Immature natural killer cell (primary cell): Measurements from ENCODE around the gene GNE. TPM values are rescaled to one million over a fixed set of nuclear protein-coding genes. Genes with fewer than 3 reads are reported as not detected.
A peak's percentile ranks its signal among the peaks of the same experiment; 100 is the strongest.
"Not testable (repeated sequence)": the region's sequence is repeated elsewhere in the genome, so short reads cannot be mapped to it uniquely, and the experiment has no call there.

Experiments
- DNase-seq, 3 donors: peaks; one replicate each; pipeline ENCODE4 v3.0.0; 2022; ENCODE audit warnings: mixed read lengths in 1 of 3
- H3K27ac Mint-ChIP-seq, 6 donors: one replicate each; pipeline ENCODE4 v1.8.0; 2020; ENCODE audit warnings: mixed read lengths in 6 of 6, mild to moderate bottlenecking in 5 of 6, inconsistent platforms in 4 of 6, moderate library complexity in 3 of 6
- H3K27me3 Mint-ChIP-seq, 3 donors: one replicate each; pipeline ENCODE4 v1.8.0; 2020 to 2021; ENCODE audit warnings: low read depth in 3 of 3, mild to moderate bottlenecking in 3 of 3, mixed read lengths in 3 of 3, moderate library complexity in 3 of 3, inconsistent platforms in 1 of 3
- H3K36me3 Mint-ChIP-seq, 3 donors: one replicate each; pipeline ENCODE4 v1.8.0; 2020; ENCODE audit warnings: mixed read lengths in 3 of 3, inconsistent platforms in 2 of 3, mild to moderate bottlenecking in 2 of 3
- H3K4me1 Mint-ChIP-seq, 2 donors: one replicate each; pipeline ENCODE4 v1.8.0; 2020; ENCODE audit warnings: inconsistent platforms in 2 of 2, mild to moderate bottlenecking in 2 of 2, mixed read lengths in 2 of 2, moderate library complexity in 1 of 2
- H3K4me3 Mint-ChIP-seq, 5 donors: one replicate each; pipeline ENCODE4 v1.8.0; 2020; ENCODE audit warnings: mild to moderate bottlenecking in 5 of 5, mixed read lengths in 5 of 5, inconsistent platforms in 3 of 5, moderate library complexity in 3 of 5
- H3K9me3 Mint-ChIP-seq, 6 donors: one replicate each; pipeline ENCODE4 v1.8.0; 2020; ENCODE audit warnings: mild to moderate bottlenecking in 6 of 6, mixed read lengths in 6 of 6, inconsistent platforms in 4 of 6, moderate library complexity in 3 of 6
- polyA plus RNA-seq, 3 donors: library from polyadenylated mRNA; unstranded; fragments of 300-500 nt; fragmentation: Illumina TruSeq; gene quantifications; one replicate each; pipeline ENCODE4 v1.2.3, GENCODE V29; 2021

GNE gene
- polyA plus RNA-seq, 3 donors from 2014 or later = 2.3 to 4.8 (median 4.3) TPM

- H3K36me3 Mint-ChIP-seq = peaks cover 4 to 10% (median 7%) of the 10 kb centered on the region in 3 donors
- H3K9me3 Mint-ChIP-seq = no peaks in the 10 kb centered on the region
- H3K27me3 Mint-ChIP-seq = no peaks in the 10 kb centered on the region
- H3K4me3 Mint-ChIP-seq = no peak overlapping the region
- no peak overlapping the region for H3K27ac Mint-ChIP-seq
- H3K4me1 Mint-ChIP-seq = peaks cover 0 to 5% of the 10 kb centered on the region in 2 donors
- DNase-seq = no peak
These were observed 8.2 kb downstream of the GNE start for GRCh38 chr9:36250079-36250478.

GRCh38 chr9:36249189-36249588 lies 9.1 kb downstream of the GNE start:
- no peak overlapping the region for H3K27ac Mint-ChIP-seq
- H3K36me3 Mint-ChIP-seq = peaks cover 5 to 10% (median 7%) of the 10 kb centered on the region in 3 donors

DNA sequence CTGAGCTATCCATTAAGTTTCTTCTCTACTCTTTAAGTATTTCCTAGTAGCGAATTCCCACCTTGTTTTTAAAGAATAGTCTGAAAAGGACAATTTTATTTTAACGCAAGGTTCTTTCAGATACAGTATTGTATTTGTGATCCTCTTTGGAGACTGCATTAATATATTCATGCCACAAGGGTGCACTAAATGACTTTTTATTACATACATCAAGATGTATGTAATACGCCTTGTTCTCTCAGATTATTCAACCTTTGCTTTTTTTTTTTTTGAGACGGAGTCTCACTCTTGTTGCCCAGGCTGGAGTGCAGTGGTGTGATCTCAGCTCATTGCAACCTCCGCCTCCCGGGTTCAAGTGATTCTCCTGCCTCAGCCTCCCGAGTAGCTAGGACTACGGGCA lies 10.2 kb downstream of the GNE start:
- H3K27me3 Mint-ChIP-seq, H3K4me3 Mint-ChIP-seq, H3K4me1 Mint-ChIP-seq, H3K9me3 Mint-ChIP-seq: not testable (repeated sequence)
- peak in 2 of 3 donors; percentile 9 to 26 for DNase-seq
- Mint-ChIP-seq H3K27ac (peak overlapping the region in 1 of 6 donors; percentile 40), H3K36me3 (peaks cover 7 to 13% (median 10%) of the 10 kb centered on the region in 3 donors)

More at GRCh38 chr9:36249189-36249588, 9.1 kb downstream of the GNE start:
- Mint-ChIP-seq H3K27me3 (no peaks in the 10 kb centered on the region), H3K4me1 (peaks cover 0 to 5% of the 10 kb centered on the region in 2 donors), H3K4me3 (no peak overlapping the region), H3K9me3 (no peaks in the 10 kb centered on the region)
- DNase-seq = no peak

DNA sequence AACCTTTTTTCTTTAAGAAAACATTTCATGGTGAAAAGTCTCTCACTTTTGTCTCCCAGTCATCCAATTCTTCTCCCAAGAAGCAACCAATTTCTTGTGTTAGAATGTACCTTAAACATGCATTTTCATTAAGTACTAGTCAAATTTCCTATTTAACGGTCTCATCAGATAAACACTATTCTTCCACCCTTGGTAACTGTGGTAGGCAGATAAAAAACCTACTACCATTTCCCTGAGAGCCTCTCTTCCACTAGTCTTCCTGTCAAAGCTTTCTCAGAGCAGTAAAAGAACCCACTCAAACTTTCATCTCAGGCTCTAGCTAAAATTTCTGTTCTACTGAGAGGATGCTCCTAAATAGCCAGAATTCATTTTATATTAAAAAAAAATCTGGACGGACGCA lies 10.9 kb downstream of the GNE start:
- Mint-ChIP-seq H3K4me3 (no peak overlapping the region), H3K27me3 (no peaks in the 10 kb centered on the region), H3K9me3 (no peaks in the 10 kb centered on the region), H3K27ac (no peak overlapping the region), H3K4me1 (peaks cover 0 to 5% of the 10 kb centered on the region in 2 donors), H3K36me3 (peaks cover 7 to 14% (median 11%) of the 10 kb centered on the region in 3 donors)
- DNase-seq = no peak

- DNase-seq = no peak
- Mint-ChIP-seq H3K27me3 (no peaks in the 10 kb centered on the region), H3K36me3 (peaks cover 7 to 14% (median 11%) of the 10 kb centered on the region in 3 donors), H3K4me1 (peaks cover 0 to 5% of the 10 kb centered on the region in 2 donors), H3K9me3 (no peaks in the 10 kb centered on the region), H3K27ac (no peak overlapping the region), H3K4me3 (no peak overlapping the region)
These were observed 12.3 kb downstream of the GNE start for GRCh38 chr9:36245906-36246305.

DNA sequence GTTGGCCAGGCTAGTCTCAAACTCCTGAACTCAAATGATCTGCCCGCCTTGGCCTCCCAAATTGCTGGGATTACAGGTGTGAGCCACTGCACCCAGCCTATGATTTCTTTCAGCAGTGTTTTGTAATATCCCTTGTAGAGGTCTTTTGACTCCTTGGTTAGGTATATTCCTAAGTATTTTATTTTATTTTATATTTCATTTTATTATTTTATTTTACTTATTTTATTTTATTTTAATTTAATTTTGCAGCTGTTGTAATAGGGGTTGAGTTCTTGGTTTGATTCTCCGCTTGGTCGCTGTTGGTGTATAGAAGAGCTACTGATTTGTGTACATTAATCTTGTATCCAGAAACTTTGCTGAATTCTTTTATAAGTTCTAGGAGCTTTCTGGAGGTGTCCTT lies 18.6 kb downstream of the GNE start:
- H3K27me3 Mint-ChIP-seq, H3K27ac Mint-ChIP-seq: not testable (repeated sequence)
- H3K36me3 Mint-ChIP-seq = peaks cover 7 to 15% (median 12%) of the 10 kb centered on the region in 3 donors

DNA sequence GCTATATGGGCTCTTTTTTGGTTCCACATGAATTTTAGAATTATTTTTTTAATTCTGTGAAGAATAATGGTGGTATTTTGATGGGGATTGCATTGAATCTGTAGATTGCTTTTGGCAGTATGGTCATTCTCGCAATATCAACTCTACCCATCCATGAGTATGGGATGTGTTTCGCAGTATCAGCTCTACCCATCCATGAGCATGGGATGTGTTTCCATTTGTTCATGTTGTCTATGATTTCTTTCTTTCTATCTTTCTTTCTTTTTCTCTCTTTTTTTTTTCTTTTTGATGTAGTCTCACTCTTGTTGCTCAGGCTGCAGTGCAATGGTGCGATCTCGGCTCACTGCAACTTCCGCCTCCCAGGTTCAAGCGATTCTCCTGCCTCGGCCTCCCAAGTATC lies 19.0 kb downstream of the GNE start:
- not testable (repeated sequence) for H3K27me3 Mint-ChIP-seq, H3K9me3 Mint-ChIP-seq, H3K4me1 Mint-ChIP-seq, DNase-seq, H3K4me3 Mint-ChIP-seq, H3K27ac Mint-ChIP-seq
- H3K36me3 Mint-ChIP-seq = peaks cover 7 to 14% (median 12%) of the 10 kb centered on the region in 3 donors

More for the DNA sequence above, 18.6 kb downstream of the GNE start:
- not testable (repeated sequence) for DNase-seq, H3K4me1 Mint-ChIP-seq, H3K4me3 Mint-ChIP-seq, H3K9me3 Mint-ChIP-seq

GRCh38 chr9:36237230-36237629 lies 21.0 kb downstream of the GNE start:
- no peak for DNase-seq
- Mint-ChIP-seq H3K36me3 (peaks cover 8 to 22% (median 8%) of the 10 kb centered on the region in 3 donors), H3K27me3 (peaks cover 0 to 2% (median 0%) of the 10 kb centered on the region in 3 donors), H3K9me3 (no peaks in the 10 kb centered on the region), H3K4me1 (peaks cover 0 to under 1% of the 10 kb centered on the region in 2 donors), H3K4me3 (no peak overlapping the region), H3K27ac (no peak overlapping the region)

GRCh38 chr9:36222449-36222848 lies 35.8 kb downstream of the GNE start:
- DNase-seq = no peak
- Mint-ChIP-seq H3K4me3 (no peak overlapping the region), H3K27ac (peak overlapping the region in 1 of 6 donors; percentile 67), H3K36me3 (peaks cover 28 to 43% (median 32%) of the 10 kb centered on the region in 3 donors), H3K4me1 (peaks cover 21 to 22% of the 10 kb centered on the region in 2 donors), H3K9me3 (no peaks in the 10 kb centered on the region), H3K27me3 (peaks cover 0 to 2% (median 1%) of the 10 kb centered on the region in 3 donors)

DNA sequence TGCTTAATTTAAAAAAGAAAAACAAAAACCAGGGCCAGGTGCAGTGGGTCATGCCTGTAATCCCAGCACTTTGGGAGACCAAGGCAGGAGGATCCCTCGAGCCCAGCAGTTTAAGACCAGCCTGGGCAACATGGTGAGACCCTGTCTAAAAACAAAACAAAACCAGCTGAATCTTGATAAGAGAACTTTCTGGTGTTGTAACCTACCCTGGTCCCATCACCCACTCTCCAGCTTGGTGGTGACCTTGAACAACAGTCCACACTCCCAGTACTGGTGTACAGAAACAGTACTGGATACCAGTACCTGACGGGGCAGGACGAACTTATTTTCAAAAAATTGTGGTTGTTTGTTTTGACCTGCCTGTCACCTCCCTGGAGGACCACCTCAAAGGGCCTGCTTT lies 36.6 kb downstream of the GNE start:
- Mint-ChIP-seq H3K27ac (no peak overlapping the region), H3K36me3 (peaks cover 23 to 38% (median 29%) of the 10 kb centered on the region in 3 donors)

DNA sequence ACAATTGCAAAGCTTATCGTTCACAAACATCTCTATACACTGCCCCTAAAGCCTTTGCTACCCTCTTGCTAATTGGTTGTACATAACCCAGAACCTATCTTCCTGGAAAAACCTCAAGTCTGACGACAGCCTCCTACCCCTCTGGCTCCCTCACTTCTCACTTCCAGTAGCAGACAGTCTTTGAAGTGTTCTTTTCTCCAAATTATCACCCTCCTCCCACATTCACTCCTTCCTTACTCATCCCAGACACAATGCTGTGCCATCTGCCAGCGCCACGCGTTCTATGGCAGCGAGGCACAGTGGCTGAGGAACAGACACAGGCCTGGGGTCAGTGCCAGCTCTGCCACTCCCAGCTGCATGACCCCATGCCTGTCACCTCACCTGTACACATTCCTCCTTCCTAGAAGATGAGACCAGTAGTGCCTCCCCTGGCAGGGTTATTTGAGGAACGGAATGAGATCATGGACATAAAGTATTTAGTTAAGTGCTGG lies 39.8 kb downstream of the GNE start:
- no peak for DNase-seq
- H3K9me3 Mint-ChIP-seq = no peaks in the 10 kb centered on the region
- H3K4me1 Mint-ChIP-seq = peaks cover 35 to 52% of the 10 kb centered on the region in 2 donors
- H3K27ac Mint-ChIP-seq = peak overlapping the region in 5 of 6 donors; percentile 13 to 82 (median 51)
- H3K27me3 Mint-ChIP-seq = peaks cover 0 to 2% (median 0%) of the 10 kb centered on the region in 3 donors
- H3K36me3 Mint-ChIP-seq = peaks cover 22 to 35% (median 26%) of the 10 kb centered on the region in 3 donors
- H3K4me3 Mint-ChIP-seq = peak overlapping the region in 1 of 5 donors; percentile 5

More for the DNA sequence above, 36.6 kb downstream of the GNE start:
- Mint-ChIP-seq H3K9me3 (no peaks in the 10 kb centered on the region), H3K27me3 (peaks cover 0 to 2% (median 1%) of the 10 kb centered on the region in 3 donors), H3K4me1 (peaks cover 25 to 26% of the 10 kb centered on the region in 2 donors), H3K4me3 (no peak overlapping the region)
- DNase-seq = no peak

GRCh38 chr9:36218011-36218410 lies 40.2 kb downstream of the GNE start:
- H3K4me1 Mint-ChIP-seq = peaks cover 39 to 57% of the 10 kb centered on the region in 2 donors

GRCh38 chr9:36217256-36217968 lies 40.8 kb downstream of the GNE start:
- no peak for DNase-seq
- Mint-ChIP-seq H3K9me3 (no peaks in the 10 kb centered on the region), H3K4me1 (peaks cover 40 to 61% of the 10 kb centered on the region in 2 donors), H3K27me3 (no peaks in the 10 kb centered on the region), H3K4me3 (no peak overlapping the region), H3K27ac (peak overlapping the region in 5 of 6 donors; percentile 13 to 79 (median 54)), H3K36me3 (peaks cover 11 to 29% (median 20%) of the 10 kb centered on the region in 3 donors)

More at GRCh38 chr9:36218011-36218410, 40.2 kb downstream of the GNE start:
- Mint-ChIP-seq H3K9me3 (no peaks in the 10 kb centered on the region), H3K36me3 (peaks cover 17 to 34% (median 24%) of the 10 kb centered on the region in 3 donors), H3K27me3 (peaks cover 0 to 2% (median 0%) of the 10 kb centered on the region in 3 donors), H3K4me3 (no peak overlapping the region), H3K27ac (peak overlapping the region; percentile 13 to 82 (median 52))
- DNase-seq = no peak

- H3K4me1 Mint-ChIP-seq = peaks cover 47 to 86% of the 10 kb centered on the region in 2 donors
- no peak for DNase-seq
- peaks cover 0 to 23% (median 17%) of the 10 kb centered on the region in 3 donors for H3K36me3 Mint-ChIP-seq
- H3K9me3 Mint-ChIP-seq = no peaks in the 10 kb centered on the region
- H3K27ac Mint-ChIP-seq = peak overlapping the region in 4 of 6 donors; percentile 30 to 60 (median 40)
- H3K27me3 Mint-ChIP-seq = no peaks in the 10 kb centered on the region
- H3K4me3 Mint-ChIP-seq = no peak overlapping the region
These were observed 43.7 kb downstream of the GNE start for GRCh38 chr9:36214571-36214970.
